HepG2 (cell line): Measurements from ENCODE around the gene GSTM1. TPM values are rescaled to one million over a fixed set of nuclear protein-coding genes. Genes with fewer than 3 reads are reported as not detected.

Experiments used
- AFF4 ChIP-seq: sonication (generic); formaldehyde crosslinking; IDR thresholded peaks from 2 replicates; pipeline ENCODE4 v1.4.0; 2020; ENCODE audit warnings: missing genetic modification reagents
- BCL6 ChIP-seq: IDR thresholded peaks from 2 replicates; pipeline ENCODE4 v1.6.1; 2016; ENCODE audit warnings: missing genetic modification reagents, missing compliant biosample characterization
- FOXM1 ChIP-seq: sonication (generic); formaldehyde crosslinking; IDR thresholded peaks from 2 replicates; pipeline ENCODE4 v1.5.0; 2020; ENCODE audit warnings: missing genetic modification reagents
- HDAC1 ChIP-seq: sonication (generic); formaldehyde crosslinking; IDR thresholded peaks from 2 replicates; pipeline ENCODE4 v1.5.1; 2020; ENCODE audit warnings: mild to moderate bottlenecking, missing genetic modification reagents
- KMT2A ChIP-seq: sonication (generic); formaldehyde crosslinking; IDR thresholded peaks from 2 replicates; pipeline ENCODE4 v1.4.0; 2020; ENCODE audit warnings: missing genetic modification reagents
- PHF5A ChIP-seq: IDR thresholded peaks from one replicate; pipeline ENCODE4 v1.6.1; 2018; ENCODE audit warnings: low read depth, missing genetic modification reagents; ENCODE audit not compliant: unreplicated experiment
- POLR2G ChIP-seq: fragments of 200-400 bp; formaldehyde crosslinking; IDR thresholded peaks from 2 replicates; pipeline ENCODE4 v1.6.1; 2018; ENCODE audit warnings: mild to moderate bottlenecking, low read depth, low read length, moderate library complexity
- RFX1 ChIP-seq: fragments of 450-650 bp; IDR thresholded peaks from 2 replicates; pipeline ENCODE4 v1.6.1; 2017
- ZNF564 ChIP-seq: sonication (generic); formaldehyde crosslinking; IDR thresholded peaks from 2 replicates; pipeline ENCODE4 v1.8.1; 2023; ENCODE audit warnings: mild to moderate bottlenecking, missing genetic modification reagents
- ZNF768 ChIP-seq: sonication (generic); formaldehyde crosslinking; IDR thresholded peaks from 2 replicates; pipeline ENCODE4 v1.4.0; 2020; ENCODE audit warnings: missing genetic modification reagents
- ZNF782 ChIP-seq: sonication (generic); formaldehyde crosslinking; IDR thresholded peaks from 2 replicates; pipeline ENCODE4 v1.4.0; 2020; ENCODE audit warnings: missing genetic modification reagents, mild to moderate bottlenecking, borderline replicate concordance
- polyA plus RNA-seq, 8 experiments: library from polyadenylated mRNA; depleted of rRNA in 3 of 8; stranded (reverse) in 7 of 8; unstranded in 1 of 8; fragments of >200 nt; fragmentation: Illumina TruSeq in 4 of 8; extraction: Trizol in 4 of 8; gene quantifications; 2 replicates each; pipeline versions ENCODE4 v1.2.1 to v1.2.3, GENCODE V29; 2011 to 2016; ENCODE audit warnings: low read depth in 4 of 8, missing spikeins in 1 of 8, mixed read lengths in 1 of 8; ENCODE audit not compliant: insufficient read depth in 1 of 8
- total RNA-seq, 5 experiments: library from RNA; depleted of rRNA; stranded (reverse); fragments of >200 nt; fragmentation: Illumina TruSeq; extraction: Trizol; gene quantifications; 2 replicates each; pipeline ENCODE4 v1.2.3, GENCODE V29; 2016; ENCODE audit warnings: low read depth in 1 of 5
- TF ChIP-seq, protein P1 (sequence below): sonication (generic); formaldehyde crosslinking; IDR thresholded peaks from 2 replicates; pipeline ENCODE4 v1.4.0; 2020; ENCODE audit warnings: missing genetic modification reagents, borderline replicate concordance
- TF ChIP-seq, protein P2 (sequence below): sonication (generic); formaldehyde crosslinking; IDR thresholded peaks from 2 replicates; pipeline ENCODE4 v1.4.0; 2020; ENCODE audit warnings: missing genetic modification reagents
- TF ChIP-seq, protein P3 (sequence below): sonication (generic); formaldehyde crosslinking; IDR thresholded peaks from 2 replicates; pipeline ENCODE4 v1.4.0; 2020; ENCODE audit warnings: missing genetic modification reagents
- TF ChIP-seq, protein P4 (sequence below): IDR thresholded peaks from 2 replicates; pipeline ENCODE4 v1.6.1; 2016; ENCODE audit warnings: missing genetic modification reagents, missing compliant biosample characterization

The GSTM1 gene
- total and polyA plus RNA-seq, 2 of the 13 experiments (the other 11 are each of a cell fraction or from before 2014, with no cell fraction given) = 0.42 TPM; not detected in 1

DNA sequence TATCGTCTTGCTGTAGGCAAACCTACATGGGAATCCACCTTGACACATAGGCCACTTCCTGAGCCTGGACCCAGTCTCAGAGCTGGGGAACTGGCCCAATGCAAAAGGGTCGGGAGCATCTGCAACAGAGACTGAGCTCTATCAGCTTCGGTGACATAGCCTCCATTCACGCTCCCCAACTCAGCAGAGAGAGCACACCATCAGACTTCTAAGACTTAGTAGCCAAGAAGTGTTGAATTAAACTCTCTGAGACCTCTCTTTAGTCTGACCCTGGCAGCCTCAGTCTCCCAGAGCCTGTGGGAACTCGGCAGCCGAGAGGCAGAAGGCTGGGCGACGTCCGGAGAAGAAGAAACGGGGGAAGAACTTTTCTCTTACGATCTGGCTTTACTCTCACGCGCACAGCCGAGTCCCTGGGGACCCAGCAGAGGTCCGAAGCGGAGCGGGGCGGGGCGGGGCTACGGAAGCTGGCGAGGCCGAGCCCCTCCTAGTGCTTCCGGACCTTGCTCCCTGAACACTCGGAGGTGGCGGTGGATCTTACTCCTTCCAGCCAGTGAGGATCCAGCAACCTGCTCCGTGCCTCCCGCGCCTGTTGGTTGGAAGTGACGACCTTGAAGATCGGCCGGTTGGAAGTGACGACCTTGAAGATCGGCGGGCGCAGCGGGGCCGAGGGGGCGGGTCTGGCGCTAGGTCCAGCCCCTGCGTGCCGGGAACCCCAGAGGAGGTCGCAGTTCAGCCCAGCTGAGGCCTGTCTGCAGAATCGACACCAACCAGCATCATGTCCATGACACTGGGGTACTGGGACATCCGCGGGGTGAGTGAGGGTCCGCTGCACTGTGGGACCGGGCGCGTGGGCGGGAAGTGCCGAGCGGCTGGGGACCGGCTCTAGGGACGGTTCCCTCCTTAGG is 31.8 kb upstream of the GSTM1 start, which contains the start of gene GSTM4 (continued):
- no peak for TF ChIP-seq AFF4
- no peak for TF ChIP-seq RFX1
- TF ChIP-seq, protein P1, sequence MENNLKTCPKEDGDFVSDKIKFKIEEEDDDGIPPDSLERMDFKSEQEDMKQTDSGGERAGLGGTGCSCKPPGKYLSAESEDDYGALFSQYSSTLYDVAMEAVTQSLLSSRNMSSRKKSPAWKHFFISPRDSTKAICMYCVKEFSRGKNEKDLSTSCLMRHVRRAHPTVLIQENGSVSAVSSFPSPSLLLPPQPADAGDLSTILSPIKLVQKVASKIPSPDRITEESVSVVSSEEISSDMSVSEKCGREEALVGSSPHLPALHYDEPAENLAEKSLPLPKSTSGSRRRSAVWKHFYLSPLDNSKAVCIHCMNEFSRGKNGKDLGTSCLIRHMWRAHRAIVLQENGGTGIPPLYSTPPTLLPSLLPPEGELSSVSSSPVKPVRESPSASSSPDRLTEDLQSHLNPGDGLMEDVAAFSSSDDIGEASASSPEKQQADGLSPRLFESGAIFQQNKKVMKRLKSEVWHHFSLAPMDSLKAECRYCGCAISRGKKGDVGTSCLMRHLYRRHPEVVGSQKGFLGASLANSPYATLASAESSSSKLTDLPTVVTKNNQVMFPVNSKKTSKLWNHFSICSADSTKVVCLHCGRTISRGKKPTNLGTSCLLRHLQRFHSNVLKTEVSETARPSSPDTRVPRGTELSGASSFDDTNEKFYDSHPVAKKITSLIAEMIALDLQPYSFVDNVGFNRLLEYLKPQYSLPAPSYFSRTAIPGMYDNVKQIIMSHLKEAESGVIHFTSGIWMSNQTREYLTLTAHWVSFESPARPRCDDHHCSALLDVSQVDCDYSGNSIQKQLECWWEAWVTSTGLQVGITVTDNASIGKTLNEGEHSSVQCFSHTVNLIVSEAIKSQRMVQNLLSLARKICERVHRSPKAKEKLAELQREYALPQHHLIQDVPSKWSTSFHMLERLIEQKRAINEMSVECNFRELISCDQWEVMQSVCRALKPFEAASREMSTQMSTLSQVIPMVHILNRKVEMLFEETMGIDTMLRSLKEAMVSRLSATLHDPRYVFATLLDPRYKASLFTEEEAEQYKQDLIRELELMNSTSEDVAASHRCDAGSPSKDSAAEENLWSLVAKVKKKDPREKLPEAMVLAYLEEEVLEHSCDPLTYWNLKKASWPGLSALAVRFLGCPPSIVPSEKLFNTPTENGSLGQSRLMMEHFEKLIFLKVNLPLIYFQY (CRISPR knock-in tag) = peak; percentile 76; the same call in 1 of the 2 replicates
- TF ChIP-seq, protein P2, sequence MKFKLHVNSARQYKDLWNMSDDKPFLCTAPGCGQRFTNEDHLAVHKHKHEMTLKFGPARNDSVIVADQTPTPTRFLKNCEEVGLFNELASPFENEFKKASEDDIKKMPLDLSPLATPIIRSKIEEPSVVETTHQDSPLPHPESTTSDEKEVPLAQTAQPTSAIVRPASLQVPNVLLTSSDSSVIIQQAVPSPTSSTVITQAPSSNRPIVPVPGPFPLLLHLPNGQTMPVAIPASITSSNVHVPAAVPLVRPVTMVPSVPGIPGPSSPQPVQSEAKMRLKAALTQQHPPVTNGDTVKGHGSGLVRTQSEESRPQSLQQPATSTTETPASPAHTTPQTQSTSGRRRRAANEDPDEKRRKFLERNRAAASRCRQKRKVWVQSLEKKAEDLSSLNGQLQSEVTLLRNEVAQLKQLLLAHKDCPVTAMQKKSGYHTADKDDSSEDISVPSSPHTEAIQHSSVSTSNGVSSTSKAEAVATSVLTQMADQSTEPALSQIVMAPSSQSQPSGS (CRISPR knock-in tag) = peak; percentile 25; the same call in 1 of the 2 replicates
- TF ChIP-seq, protein P3, sequence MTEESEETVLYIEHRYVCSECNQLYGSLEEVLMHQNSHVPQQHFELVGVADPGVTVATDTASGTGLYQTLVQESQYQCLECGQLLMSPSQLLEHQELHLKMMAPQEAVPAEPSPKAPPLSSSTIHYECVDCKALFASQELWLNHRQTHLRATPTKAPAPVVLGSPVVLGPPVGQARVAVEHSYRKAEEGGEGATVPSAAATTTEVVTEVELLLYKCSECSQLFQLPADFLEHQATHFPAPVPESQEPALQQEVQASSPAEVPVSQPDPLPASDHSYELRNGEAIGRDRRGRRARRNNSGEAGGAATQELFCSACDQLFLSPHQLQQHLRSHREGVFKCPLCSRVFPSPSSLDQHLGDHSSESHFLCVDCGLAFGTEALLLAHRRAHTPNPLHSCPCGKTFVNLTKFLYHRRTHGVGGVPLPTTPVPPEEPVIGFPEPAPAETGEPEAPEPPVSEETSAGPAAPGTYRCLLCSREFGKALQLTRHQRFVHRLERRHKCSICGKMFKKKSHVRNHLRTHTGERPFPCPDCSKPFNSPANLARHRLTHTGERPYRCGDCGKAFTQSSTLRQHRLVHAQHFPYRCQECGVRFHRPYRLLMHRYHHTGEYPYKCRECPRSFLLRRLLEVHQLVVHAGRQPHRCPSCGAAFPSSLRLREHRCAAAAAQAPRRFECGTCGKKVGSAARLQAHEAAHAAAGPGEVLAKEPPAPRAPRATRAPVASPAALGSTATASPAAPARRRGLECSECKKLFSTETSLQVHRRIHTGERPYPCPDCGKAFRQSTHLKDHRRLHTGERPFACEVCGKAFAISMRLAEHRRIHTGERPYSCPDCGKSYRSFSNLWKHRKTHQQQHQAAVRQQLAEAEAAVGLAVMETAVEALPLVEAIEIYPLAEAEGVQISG = peak; percentile 82
- TF ChIP-seq PHF5A (CRISPR knock-in tag) = no peak
- TF ChIP-seq FOXM1 (CRISPR knock-in tag) = no peak
- TF ChIP-seq ZNF782 = peak; percentile 70; the same call in 1 of the 2 replicates
- TF ChIP-seq POLR2G = peak; percentile 84
- peak; percentile 79; the same call in 1 of the 2 replicates for TF ChIP-seq KMT2A (CRISPR knock-in tag)
- TF ChIP-seq, protein P4, sequence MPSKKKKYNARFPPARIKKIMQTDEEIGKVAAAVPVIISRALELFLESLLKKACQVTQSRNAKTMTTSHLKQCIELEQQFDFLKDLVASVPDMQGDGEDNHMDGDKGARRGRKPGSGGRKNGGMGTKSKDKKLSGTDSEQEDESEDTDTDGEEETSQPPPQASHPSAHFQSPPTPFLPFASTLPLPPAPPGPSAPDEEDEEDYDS = peak; percentile 50; the same call in 1 of the 2 replicates
- TF ChIP-seq HDAC1 (CRISPR knock-in tag) = peak; percentile 82
- no peak for TF ChIP-seq BCL6 (CRISPR knock-in tag)
- TF ChIP-seq ZNF768 (CRISPR knock-in tag) = peak; percentile 42; the same call in 1 of the 2 replicates
- 0 out of 2 replicates have a peak, but pooled peaks have one; percentile 70 for TF ChIP-seq ZNF564 (CRISPR knock-in tag)
